GM18907 (cell line): ENCODE measurements around the gene PAK1.
"Not testable (repeated sequence)": the region's sequence is repeated elsewhere in the genome, so short reads cannot be mapped to it uniquely, and the experiment has no call there.

ENCODE experiments used
- ATAC-seq: cut with Tn5 transposase; IDR thresholded peaks from one replicate; pipeline ENCODE4 v1.9.1; 2021; ENCODE audit warnings: mild to moderate bottlenecking, moderate library complexity; ENCODE audit not compliant: unreplicated experiment

Gene PAK1

DNA sequence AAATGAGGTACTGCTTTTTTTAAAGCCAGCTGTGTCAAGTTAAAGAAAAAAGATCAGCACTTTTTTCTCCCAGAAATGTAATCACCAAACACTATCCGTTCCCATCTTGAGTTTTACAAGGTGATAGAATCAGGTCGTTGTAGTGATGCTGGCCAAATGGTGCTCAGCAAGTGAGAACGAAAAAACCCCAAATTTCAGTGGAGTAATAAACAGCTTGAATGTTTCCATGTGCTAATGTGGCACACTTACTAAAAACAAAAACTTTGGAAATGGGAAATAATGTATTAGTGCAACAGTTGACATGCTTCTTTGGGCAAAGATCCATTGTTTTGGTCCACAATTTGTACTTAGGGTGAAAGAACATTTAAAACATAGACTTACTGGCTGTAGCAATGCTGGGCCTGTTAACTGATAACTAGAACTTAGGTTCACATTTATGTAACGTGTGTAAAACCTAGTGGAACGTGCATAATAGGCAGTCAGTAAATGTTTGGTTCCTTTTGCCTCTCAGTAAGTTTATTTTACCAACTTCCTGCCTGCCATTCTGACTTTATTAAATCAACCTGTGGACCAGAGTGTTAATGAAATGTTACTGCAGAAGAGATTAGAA, 157.1 kb downstream of the PAK1 start:
- ATAC-seq = no peak

DNA sequence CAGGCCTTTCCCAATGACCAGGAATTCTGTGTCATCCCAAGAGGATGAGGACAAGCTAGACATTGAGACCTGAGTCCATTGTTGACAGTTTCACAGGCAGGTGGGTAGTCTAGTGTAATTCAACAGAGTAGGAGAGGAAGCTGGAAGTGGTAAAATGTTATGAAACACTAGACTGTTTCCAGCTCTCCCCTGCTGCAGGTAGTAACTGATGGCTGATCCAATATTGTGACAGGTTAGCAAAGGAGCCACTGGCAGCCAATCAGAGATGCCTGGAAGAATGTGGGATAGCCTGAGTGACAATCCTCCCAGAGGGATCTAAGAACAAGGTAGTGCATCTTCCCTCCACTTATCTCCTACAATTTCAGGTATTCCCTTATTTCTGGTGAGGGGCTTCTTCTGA, 161.8 kb downstream of the PAK1 start:
- no peak for ATAC-seq

DNA sequence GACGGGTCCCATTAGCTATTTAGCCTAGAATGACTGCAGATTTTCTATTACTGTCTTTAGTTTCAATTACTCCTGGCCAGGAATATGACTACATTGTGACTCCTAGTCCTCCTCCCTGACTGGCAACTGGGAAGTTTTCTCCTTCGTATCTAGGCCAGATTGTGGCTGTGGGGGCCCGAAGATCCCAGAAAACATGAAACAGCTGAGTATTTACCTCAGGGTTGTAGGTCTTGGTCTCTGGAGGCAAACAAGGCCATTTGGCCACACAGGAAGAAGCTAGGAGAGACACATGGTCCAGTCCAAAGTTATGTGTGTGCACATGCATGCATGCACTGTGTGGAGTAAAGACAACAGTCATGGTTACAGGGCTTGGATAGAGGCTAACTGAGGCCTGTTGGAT, 162.2 kb downstream of the PAK1 start:
- no peak for ATAC-seq

DNA sequence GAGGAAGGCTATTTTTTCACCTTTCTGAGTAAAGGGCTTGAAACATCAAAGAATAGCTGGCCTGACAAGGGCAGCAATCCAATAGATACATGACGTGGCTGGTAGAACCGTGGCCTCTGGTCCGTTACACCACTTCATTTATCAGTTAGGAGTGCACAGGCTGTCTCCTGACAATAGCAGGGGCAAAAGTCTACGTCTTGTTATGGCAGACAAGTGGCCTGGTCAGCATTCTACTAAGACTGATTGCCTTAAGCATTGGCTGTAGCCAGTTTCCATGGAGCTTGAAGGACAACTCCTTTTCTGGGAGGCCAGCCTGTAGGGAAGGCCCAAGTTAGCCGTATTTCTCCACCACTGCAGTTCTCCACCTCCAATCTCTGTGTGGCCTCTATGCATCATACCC, 163.2 kb downstream of the PAK1 start:
- ATAC-seq = no peak

DNA sequence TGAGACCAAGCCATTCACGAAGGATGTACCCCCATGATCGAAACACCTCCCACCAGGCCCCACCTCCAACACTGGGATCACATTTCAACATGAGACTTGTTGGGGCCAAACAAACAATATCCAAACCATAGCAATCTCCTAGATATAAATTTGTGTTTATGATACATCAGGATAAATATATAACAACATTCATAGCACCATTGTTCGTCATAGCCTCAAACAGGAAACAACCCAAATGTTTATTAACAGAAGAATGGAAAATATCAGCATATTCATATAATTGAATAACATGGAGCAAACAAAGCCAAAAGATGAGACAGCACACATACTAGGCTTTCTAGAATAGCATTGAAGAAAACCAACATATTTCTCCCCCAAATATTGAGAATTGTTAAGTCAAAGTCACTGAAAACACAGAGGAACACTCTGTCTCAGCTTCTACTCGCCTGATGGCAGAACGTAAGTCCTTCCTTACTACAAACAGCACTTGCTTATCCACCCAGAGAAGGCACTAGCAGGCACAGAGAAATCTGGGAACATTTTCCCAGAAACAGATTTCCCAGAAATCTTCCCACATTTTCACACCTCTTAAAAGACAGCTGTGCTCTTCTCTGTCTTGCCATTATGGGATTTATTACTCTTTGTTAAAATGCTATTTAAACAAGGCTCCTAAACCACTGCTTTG, 164.4 kb downstream of the PAK1 start:
- ATAC-seq = no peak

DNA sequence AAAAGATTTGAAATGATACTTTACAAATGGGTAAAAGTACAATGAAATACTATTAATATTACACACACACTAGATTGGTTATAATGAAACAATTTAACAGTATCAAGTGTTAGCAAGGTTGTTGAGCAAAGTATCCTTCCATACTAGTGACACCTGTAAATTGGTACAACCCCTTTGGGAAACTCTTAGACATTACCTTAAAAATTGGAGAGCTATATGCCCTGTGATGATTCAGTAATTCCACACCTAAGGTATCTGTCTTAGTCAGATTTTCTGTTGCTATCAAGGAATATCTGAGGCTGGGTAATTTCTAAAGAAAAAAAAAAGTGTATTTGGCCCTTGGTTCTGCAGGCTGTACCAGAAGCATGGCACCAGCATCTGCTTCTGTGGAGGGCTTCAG, 165.1 kb downstream of the PAK1 start:
- no peak for ATAC-seq

DNA sequence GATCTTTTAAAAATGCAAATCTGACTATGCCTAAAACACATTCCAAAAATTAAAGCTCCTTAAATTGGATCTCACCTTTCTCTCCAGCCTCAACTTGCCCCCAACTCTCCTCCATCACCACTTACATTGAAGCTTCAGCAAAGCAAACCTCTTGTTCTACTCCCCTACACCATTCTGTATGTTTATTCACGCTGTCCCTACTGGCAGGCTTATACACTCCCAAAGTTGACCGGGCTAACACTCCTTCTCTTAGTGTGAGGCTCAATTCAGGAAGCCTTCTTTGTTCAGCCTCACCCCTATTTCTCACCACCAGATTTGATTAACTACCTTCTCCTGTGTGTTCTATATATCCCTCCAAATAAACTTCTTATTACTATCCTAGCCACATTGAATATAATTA, 170.6 kb downstream of the PAK1 start:
- ATAC-seq = no peak

DNA sequence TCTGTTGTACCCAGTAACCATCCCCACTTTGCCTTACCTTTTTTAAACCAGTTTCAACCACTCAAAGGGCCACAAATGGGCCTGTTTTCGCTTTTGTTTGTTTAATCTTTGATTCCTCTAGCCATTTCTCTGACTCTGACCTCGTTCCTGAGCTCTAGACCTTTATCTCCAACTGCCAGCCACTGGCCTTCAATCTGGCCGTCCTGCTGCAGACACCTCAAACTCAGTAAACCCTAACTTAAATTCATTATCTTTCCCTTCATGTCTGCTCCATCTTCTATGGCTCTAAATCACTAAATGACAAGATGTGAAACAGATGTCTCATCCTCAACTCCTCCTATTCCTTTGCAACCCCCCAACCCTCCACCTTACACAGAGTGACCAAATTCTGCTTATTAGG, 171.1 kb downstream of the PAK1 start:
- no peak for ATAC-seq

DNA sequence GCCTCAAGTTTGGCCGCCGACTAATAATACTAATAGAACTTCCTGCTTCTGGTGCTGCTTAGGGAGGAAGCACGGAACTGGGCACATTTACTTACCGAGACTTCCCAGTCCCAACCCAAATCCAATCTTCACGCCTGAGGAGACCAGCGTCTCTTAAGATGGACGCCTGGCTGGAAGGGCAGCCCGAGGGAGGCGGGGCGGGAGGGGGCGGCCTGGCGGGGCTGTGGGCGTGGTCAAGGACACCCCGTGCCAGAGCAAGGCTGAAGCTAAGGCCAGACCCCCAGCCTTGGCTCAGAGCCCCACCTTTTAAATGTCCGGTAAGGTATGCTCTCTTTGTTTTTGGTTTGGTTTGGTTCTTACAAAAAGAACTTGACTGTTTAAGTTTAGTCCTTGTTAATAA, 172.4 kb downstream of the PAK1 start, which contains the start of gene GDPD4:
TSS of gene GDPD4 (minus strand) at position 177 of the 400 bp plus-strand sequence. CDS start 16,549 bp downstream, outside the sequence.
- no peak for ATAC-seq

DNA sequence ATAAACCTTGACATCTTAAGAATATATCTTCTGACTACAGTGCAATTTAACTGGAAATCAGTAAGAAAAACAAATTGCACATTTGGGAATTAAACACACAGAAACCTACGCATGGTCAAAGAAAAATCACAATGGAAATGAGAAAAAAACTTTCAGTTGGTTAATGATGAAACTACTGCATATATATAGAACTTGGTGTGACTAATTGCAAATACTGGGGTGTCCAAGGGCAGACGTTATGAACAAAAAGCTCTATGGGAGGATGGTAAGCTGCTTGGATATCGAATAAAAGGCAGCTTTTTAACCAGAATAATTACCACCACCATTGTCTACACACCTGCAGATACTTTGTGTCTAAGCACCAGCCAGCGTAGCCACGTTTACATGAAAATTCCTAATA, 173.2 kb downstream of the PAK1 start:
- ATAC-seq = no peak

DNA sequence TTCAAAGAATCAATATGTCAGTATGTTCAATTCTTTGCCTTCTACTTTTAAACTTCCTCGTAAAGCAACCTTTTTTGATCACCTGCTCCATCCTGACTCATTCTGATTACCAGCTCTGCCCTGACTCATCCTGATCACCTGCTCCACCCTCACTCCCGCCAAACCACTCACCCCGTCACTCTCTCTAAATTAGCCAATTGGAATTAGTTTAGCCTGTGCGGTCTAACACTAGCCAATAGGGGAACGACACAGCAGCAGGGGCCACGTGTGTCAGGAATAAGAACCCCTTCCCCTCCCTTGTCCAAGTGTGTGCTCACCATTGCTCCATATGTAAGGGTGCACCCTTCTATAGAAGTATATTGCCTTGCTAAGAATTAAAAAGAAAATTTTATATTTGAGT, 173.9 kb downstream of the PAK1 start:
- ATAC-seq = not testable (repeated sequence)

DNA sequence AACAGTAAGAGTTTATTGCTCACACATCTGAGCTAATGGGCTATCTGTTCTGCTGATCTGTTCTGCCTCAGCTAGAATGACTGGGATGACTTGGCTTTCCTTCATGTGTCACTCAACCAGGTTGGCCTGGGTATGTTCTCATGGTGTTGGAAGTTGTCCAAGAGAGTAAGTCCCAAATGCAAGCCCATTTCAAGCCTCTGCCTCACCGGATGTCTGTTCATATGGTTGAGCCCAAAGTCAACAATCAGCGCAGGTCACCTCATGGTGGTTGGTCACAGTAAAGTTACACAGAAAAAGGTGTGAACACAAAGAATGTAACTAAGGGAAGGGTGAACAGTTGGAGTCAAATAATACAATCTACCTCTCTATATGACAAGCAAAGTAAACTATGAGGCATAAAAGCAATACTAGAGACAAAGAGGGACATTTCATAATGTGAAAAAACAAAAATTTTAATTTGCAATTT, 174.3 kb downstream of the PAK1 start:
- no peak for ATAC-seq

DNA sequence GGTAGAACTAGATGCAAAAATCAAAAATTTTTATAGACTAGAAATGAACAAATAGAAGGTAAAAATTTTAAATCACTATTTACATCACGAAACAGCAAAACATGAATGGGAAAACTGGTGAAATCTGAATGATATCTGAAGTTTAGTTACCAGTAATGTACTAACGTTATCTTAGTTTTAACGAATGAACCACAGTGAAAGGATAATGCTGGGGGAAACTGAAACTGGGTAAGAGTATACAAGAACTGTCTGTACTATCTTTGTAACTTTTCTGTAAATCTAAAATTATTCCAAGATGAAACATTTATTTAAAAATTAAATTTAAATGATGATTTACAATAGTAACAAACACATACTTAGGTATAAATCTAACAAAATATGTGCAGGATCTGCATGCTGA, 179.9 kb downstream of the PAK1 start:
- ATAC-seq = no peak

DNA sequence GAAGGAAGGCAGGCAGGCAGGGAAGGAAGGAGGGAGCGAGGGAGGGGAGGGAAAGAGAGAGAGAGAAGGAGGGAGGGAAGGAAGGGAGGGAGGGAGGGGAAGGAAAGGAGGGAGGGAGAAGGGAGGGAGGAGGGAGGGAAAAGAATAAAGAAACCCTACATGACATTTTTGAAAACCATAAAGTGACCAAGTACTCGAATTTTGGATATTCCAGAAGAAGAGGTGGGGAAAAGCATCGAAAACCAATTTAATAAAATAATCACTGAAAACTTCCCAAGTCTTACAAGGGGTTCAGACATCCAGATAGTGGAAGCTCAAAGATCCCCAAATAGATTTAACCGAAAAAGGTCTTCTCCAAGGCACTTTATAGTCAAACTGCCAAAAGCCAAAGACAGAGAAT, 184.2 kb downstream of the PAK1 start:
- no peak for ATAC-seq

DNA sequence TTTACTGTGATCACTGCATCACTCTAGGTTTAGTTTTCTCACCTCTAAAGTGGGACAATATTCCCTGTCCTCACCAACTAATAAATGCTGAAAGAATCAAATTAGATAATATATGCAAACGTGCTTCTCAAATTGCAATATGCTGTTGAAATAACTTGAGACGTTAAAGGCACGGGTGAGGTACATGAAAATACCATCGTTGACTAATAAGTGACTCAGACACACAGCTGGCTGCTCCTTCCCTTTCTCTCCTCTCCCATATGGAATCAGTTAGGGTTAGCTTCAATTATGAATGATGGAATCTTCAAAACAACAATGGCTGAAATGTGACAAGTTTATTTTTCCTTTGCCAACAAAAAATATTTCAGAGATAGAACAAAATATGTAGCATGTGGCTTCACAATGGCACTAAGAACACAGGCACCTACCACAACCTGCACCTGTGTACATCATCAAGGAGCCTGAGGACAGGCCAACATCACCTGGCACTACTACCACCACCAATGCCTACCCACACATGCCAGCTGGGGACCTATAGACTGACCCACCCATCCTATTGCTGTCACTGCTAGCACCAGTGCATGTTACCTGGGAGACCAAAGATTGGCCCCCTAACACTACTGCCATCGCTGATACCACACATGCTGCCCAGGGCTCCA, 186.2 kb downstream of the PAK1 start:
- no peak for ATAC-seq

DNA sequence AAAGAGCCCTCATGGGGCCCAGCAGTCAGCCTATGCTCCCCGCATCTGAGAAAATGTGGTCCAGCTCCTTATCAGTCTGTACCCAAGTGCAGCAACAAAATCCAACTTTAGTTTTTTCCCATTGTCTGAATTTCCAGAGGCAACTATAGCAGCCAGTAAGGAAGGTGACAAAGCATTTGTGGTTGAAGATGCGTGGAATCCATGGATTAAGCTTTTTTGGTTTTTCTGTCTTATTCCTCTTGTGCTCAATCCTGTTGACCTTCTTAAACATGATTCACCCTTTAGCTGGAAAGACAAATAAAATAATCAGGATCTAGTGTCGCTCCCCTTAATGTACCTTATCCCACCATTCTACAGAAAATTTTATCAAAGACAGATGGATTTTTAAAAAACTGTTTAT, 186.8 kb downstream of the PAK1 start:
- no peak for ATAC-seq

DNA sequence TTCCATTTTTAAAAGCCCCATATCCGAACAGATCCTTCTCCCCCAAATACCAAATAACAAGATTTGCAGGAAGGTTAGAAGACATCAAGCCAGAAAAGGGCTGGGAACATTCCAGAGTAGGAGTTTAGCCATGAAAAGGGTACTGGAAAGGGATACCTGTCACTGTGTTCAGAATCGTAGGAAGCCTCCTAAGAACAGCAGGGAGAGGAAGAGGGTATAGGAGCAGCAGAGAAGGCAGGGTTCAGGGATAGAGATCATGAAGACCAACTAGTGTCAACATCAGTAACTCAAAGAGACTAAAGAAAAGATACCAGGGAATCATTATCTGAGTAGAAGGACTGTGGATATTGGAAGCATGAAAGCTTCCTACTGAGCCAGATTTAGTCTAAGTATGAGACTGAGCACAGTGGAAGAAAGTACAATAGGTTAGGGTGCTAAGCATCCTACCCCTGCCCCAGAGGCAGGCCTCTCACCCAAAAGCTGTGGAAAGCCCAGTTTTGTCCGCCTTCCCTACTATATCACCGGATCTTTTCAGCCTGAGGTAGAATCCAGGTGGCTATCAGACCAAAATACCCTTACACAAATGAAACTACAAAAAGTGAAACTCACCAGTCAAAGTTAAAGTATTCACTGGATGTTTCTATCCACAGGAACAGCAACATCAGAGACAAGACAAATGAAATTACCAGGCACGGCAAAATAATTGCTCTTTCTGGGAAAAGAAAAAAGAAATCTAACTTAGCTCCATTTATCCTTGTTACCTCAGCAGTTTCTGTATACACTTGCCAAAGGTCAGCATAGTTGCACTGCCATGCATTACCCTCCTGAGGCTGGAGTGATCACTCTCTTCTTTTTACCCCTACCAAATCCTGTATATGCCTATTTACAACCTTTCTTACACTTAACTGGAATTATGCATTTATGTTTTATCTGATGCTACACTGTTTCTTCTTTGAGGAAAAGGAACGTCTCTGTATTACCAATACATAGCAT, 189.1 kb downstream of the PAK1 start:
- ATAC-seq = no peak

DNA sequence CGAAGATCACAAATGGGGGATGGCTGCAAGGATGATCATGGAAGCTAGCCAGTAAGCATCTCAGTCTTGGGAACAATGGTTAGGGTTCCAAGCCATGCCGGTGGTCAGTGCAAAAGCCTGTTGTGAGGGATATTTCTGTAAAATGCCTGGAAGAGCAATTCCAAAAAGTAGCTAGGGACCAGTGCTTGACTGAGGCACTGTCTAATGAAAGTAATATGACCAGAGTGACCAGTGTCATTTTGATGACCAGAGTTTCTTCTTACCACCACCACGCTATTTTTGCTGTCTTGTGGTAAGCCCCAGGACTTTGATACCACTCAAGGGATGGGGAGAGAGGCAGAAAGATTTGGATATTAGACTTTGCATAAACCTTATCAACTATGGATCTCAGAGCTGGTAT, 190.8 kb downstream of the PAK1 start:
- no peak for ATAC-seq

DNA sequence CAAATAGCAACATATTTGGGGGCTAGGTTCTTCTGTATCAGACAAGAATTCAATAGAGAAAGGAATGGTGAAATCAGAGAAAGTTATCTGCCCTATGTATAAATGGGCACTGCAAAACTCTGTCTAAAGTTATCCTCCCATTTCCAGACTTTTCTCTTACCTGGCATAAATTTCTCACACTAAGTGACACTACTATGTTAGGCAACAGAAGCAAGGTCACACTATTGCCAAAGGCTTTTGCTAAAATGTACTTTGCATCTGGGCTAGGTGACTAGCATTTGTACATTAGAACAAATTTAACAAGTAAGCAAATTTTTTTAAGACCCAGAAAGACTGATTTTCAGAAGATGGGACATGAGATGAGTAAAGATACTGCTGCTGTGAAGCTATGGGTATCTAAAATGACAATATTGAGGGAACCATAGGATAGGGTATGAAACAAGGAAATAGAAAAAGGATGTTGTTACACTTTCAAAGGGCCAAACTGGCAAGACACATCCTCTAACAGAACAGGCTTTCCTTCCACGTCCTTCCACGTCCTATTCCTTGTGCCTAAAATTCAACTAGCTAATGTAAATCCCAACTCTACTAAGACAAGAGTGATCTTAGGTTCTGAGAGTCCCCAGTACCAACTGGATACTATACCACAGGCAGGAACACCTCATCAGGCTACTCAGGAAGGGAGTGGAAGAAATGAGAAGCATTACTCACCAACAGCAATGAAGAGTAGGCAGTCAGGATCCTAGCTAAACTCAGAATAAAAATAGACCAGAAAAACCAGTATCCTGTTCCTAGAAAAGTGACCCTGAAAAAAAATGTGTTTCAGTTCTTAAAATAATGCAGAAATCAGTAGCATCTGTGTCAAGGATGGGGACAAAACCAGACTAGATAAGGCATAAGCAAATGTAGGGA, 195.0 kb downstream of the PAK1 start:
- ATAC-seq = no peak

DNA sequence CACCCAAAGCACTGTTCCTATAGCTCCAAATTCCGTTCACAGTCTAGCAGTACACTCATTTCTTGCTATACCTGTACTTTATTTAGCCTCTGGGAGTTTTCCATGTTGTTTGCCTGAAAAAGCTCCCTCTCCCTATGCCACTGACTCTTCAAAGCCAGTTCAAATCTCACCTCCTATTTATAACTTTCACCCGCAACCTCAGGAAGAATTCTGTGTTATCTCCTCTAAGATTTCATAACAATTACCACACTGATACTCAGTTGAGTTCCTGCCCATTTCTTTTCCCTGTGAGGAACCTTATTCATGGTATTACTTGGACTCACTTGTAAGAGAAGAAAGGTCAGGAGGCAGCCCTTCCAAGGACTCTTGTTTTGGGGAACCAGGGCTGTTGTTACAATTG, 197.6 kb downstream of the PAK1 start:
- no peak for ATAC-seq
